Lower lobe of right lung (tissue), 2 donors: ENCODE results near the gene HPSE2. TPM values are rescaled to one million over a fixed set of nuclear protein-coding genes. Genes with fewer than 3 reads are reported as not detected.
"Not testable (repeated sequence)": the region's sequence is repeated elsewhere in the genome, so short reads cannot be mapped to it uniquely, and the experiment has no call there.

Source experiments
- ATAC-seq, 2 donors: fragments of 200-7000 bp; cut with Tn5 transposase; one replicate each; pipeline ENCODE4 v1.9.1; 2020 to 2022; ENCODE audit warnings: mild to moderate bottlenecking in 2 of 2, moderate library complexity in 2 of 2
- DNase-seq: peaks from one replicate; pipeline ENCODE4 v3.0.0-alpha.2; 2020
- H3K27ac ChIP-seq: fragments of 200-600 bp; one replicate; pipeline ENCODE4 v1.8.0; 2022
- H3K27me3 ChIP-seq: fragments of 200-600 bp; one replicate; pipeline ENCODE4 v1.8.0; 2022; ENCODE audit warnings: low read depth
- H3K36me3 ChIP-seq: fragments of 200-600 bp; one replicate; pipeline ENCODE4 v1.8.0; 2022; ENCODE audit warnings: mild to moderate bottlenecking
- H3K4me1 ChIP-seq: fragments of 200-600 bp; one replicate; pipeline ENCODE4 v1.8.0; 2022
- H3K4me3 ChIP-seq: fragments of 200-600 bp; one replicate; pipeline ENCODE4 v1.8.0; 2022; ENCODE audit warnings: mild to moderate bottlenecking
- H3K9me3 ChIP-seq: fragments of 200-600 bp; one replicate; pipeline ENCODE4 v1.8.0; 2022
- intact Hi-C: fragments of 100-400 bp; cut with DNase I; formaldehyde crosslinking; loops from one replicate; pipeline ENCODE4 v1.11.0; 2022
- total RNA-seq: library from RNA; stranded (reverse); fragmentation: NEBNext Ultra II Directional; extraction: Animal tissue kit (Norgen Biotek cat#: 25700); gene quantifications from one replicate; pipeline ENCODE4 v1.2.1, GENCODE V29; 2021
- TF ChIP-seq, protein P1 (sequence below): fragments of 200-600 bp; IDR thresholded peaks from one replicate; pipeline ENCODE4 v1.8.0; 2022; ENCODE audit warnings: antibody characterized with exemption, mild to moderate bottlenecking
- donor health status: DM: no; HTN: yes; CAD: no; lungs with severe emphysema.

The HPSE2 gene
- total RNA-seq, 1 donor from 2014 or later = 0.77 TPM

DNA sequence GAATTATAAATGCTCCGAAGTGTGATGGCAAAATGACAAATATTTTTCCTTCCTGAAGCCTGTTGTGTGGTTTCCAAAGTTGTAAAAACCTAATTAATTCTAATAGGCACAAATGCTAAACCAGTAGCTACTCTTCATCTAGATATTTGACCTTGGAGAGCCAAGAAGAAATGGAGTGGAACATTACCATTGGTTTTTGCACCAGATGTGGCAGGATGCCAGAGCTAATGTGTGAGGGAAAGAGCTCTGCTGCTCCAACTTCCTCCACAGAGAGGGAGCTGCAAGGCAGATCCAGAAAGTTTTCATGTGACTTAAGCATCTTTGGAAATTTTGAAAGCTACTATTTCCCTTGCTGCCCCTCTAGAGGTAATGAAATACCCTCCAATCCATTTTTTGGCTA lies 723.8 kb downstream of the HPSE2 start:
- intact Hi-C loops = no loop called here
- no peak overlapping the region for H3K27ac ChIP-seq
- H3K27me3 ChIP-seq = peaks cover under 1% of the 10 kb centered on the region
- no peaks in the 10 kb centered on the region for H3K36me3 ChIP-seq
- TF ChIP-seq, protein P1, sequence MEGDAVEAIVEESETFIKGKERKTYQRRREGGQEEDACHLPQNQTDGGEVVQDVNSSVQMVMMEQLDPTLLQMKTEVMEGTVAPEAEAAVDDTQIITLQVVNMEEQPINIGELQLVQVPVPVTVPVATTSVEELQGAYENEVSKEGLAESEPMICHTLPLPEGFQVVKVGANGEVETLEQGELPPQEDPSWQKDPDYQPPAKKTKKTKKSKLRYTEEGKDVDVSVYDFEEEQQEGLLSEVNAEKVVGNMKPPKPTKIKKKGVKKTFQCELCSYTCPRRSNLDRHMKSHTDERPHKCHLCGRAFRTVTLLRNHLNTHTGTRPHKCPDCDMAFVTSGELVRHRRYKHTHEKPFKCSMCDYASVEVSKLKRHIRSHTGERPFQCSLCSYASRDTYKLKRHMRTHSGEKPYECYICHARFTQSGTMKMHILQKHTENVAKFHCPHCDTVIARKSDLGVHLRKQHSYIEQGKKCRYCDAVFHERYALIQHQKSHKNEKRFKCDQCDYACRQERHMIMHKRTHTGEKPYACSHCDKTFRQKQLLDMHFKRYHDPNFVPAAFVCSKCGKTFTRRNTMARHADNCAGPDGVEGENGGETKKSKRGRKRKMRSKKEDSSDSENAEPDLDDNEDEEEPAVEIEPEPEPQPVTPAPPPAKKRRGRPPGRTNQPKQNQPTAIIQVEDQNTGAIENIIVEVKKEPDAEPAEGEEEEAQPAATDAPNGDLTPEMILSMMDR = no peak
- no peaks in the 10 kb centered on the region for H3K9me3 ChIP-seq
- no peaks in the 10 kb centered on the region for H3K4me1 ChIP-seq
- ATAC-seq = no peak
- no peak for DNase-seq
- H3K4me3 ChIP-seq = no peak overlapping the region

DNA sequence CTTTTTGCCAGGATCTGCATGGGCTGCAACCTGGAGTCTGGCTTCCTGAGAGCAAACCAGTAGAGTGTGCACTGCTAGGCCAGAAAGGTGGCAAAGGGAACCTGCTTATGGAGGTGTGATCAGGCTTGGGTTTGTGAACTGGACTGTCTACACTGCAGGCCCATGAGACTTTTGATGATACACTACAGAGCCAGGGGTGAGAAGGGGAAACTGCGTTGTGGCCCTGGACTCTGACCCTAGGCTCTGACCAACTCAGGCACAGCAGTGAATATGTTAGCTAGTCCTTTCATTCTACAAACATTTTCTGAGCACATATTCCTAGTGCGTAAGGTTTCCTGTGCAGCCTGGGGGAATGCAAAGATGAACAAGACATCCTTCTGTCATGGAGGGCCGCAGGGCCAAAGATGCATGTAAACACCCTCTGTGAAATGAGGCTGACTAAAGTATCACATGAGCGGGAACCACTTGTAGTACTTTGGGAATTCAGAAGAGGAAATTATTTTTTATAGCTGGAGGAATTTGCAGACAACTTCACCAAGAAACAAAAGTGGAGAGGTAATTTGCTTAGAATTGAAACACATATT lies 725.1 kb downstream of the HPSE2 start:
- H3K36me3 ChIP-seq = no peaks in the 10 kb centered on the region
- ATAC-seq (no peak), DNase-seq (no peak)
- no peaks in the 10 kb centered on the region for H3K27me3 ChIP-seq
- TF ChIP-seq, protein P1 = no peak
- no peak overlapping the region for H3K27ac ChIP-seq
- H3K4me3 ChIP-seq = no peak overlapping the region
- intact Hi-C loops = no loop called here
- no peaks in the 10 kb centered on the region for H3K9me3 ChIP-seq
- no peaks in the 10 kb centered on the region for H3K4me1 ChIP-seq

DNA sequence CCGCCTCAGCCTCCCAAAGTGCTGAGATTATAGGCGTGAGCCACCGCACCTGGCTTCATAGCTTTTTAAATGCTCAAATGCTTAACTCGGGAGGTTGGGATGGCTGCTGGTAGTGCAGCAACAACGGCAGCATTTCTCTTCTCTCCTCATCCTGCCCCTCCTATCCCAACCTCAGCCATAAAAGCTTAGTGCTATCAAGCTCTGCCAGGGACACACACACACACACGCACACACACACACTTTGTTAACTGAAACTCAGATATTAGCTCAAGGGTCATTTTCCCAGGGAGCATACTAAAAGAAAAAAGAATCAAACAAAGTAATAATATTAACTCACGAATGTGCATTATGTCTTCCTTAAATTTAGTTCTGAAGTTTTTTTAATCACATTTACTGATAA lies 725.9 kb downstream of the HPSE2 start:
- Histone ChIP-seq H3K27ac (no peak overlapping the region), H3K4me3 (no peak overlapping the region), H3K9me3 (no peaks in the 10 kb centered on the region), H3K4me1 (no peaks in the 10 kb centered on the region), H3K27me3 (no peaks in the 10 kb centered on the region), H3K36me3 (no peaks in the 10 kb centered on the region)
- TF ChIP-seq, protein P1 = no peak
- ATAC-seq (no peak), DNase-seq (no peak)
- intact Hi-C loops = no loop called here

DNA sequence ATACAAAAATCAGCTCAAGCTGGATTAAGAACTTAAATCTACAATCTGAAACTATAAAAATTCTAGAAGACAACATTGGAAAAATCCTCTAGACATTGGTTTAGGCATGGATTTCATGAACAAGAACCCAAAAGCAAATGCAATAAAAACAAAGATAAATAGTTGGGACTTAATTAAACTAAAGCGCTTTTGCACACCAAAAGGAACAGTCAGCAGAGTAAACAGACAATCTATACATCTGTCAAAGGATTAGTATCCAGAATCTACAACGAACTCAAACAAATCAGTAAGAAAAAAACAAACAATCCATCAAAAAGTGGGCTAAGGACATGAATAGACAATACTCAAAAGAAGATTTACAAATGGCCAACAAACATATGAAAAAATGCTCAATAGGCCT lies 733.1 kb downstream of the HPSE2 start:
- intact Hi-C loops, H3K36me3 ChIP-seq, H3K27me3 ChIP-seq, H3K9me3 ChIP-seq, ATAC-seq, H3K4me1 ChIP-seq, H3K27ac ChIP-seq, H3K4me3 ChIP-seq, DNase-seq: not testable (repeated sequence)

DNA sequence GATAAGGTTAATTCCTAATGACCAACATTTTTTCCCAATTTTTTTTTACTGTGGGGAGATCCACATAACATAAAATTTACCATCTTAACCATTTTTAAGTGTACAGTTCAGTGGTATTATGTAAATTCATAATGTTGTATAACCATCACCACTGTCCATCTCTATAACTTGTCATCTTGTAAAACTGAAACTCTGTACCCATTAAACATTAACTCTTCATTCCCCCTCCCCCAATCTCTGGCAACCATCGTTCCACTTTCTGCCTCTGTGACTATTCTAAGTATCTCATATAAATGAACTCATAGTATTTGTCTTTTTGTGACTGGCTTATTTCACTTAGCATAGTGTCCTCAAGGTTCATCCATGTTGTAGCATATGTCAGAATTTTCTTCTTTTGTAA lies 742.9 kb downstream of the HPSE2 start:
- intact Hi-C loops = no loop called here
- ATAC-seq = no peak
- TF ChIP-seq, protein P1 = no peak
- H3K4me1 ChIP-seq = no peaks in the 10 kb centered on the region
- H3K9me3 ChIP-seq = peaks cover 9% of the 10 kb centered on the region
- no peak overlapping the region for H3K4me3 ChIP-seq
- no peaks in the 10 kb centered on the region for H3K36me3 ChIP-seq
- no peak overlapping the region for H3K27ac ChIP-seq
- no peak for DNase-seq
- no peaks in the 10 kb centered on the region for H3K27me3 ChIP-seq

DNA sequence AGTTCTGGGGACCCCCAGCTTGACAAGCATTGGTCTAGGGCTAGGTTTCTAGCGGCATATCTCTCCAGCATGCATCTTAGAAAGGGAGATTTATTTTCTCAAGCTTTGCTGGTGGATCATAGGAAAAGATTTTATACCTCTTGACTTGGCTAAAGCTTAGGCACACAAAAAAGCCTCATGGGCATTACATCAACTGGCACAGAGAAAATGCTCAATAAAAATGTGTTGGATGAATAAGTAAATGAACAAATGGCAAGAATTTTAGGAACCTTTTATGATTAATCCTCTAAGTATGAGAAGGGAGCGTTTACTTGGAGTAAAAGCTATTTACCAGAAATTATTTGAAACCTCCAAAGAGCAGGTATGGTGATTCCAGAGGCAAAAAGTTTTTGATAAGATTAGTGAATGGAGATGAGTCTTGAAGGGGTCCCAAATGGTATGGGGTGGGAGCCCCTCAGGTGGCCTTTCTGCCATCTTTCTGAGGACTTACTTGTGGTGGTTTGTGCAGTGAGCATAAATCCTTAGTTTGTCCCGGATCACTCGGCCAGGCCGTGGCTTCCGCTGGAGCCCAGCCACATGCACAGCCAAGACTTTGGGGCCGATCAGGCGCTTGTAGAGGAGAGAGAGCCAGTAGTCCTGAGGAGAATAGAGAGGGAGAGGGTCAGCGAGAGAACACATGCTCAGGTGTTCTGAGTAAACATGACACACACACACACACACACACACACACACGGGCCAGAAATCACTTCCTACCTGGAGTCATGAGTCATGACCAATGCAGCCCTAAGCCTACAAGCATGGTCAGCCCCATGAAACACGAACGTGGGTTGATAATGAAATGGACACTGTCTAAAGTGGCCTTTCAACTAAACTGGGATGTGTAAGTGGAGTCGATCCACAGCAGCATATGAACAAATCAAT lies 745.8 kb downstream of the HPSE2 start:
- Histone ChIP-seq H3K4me3 (no peak overlapping the region), H3K27ac (no peak overlapping the region), H3K4me1 (no peaks in the 10 kb centered on the region), H3K27me3 (no peaks in the 10 kb centered on the region), H3K36me3 (no peaks in the 10 kb centered on the region), H3K9me3 (peaks cover 1% of the 10 kb centered on the region)
- TF ChIP-seq, protein P1 = no peak
- intact Hi-C loops = no loop called here
- ATAC-seq = no peak
- DNase-seq = no peak
